Activated B cell treated with CpG ODN at 0.5 μM for 24 hours (primary cell): Measurements from ENCODE around the gene PTPRR. TPM values are rescaled to one million over a fixed set of nuclear protein-coding genes. Genes with fewer than 3 reads are reported as not detected.

ENCODE experiments used
- ATAC-seq: fragments of 200-7000 bp; cut with Tn5 transposase; one replicate; pipeline ENCODE4 v1.10.0; 2021; ENCODE audit warnings: low read depth, mild to moderate bottlenecking, moderate library complexity
- CTCF ChIA-PET: fragments of 350-600 bp; sonication (Branson Sonifier 250); formaldehyde crosslinking; loops from one replicate; lab custom pipeline; 2021; ENCODE audit warnings: antibody characterized with exemption; lab: Charles Lee
- POLR2A ChIA-PET: fragments of 350-600 bp; sonication (Branson Sonifier 250); formaldehyde crosslinking; loops from one replicate; lab custom pipeline; 2021; ENCODE audit warnings: antibody characterized with exemption; lab: Charles Lee
- DNase-seq: peaks from one replicate; pipeline ENCODE4 v3.0.0; 2022
- H3K27ac Mint-ChIP-seq: one replicate; pipeline ENCODE4 v1.8.0; 2020; ENCODE audit warnings: mixed read lengths
- H3K27me3 Mint-ChIP-seq: one replicate; pipeline ENCODE4 v1.8.0; 2021; ENCODE audit warnings: mixed read lengths
- H3K36me3 Mint-ChIP-seq: one replicate; pipeline ENCODE4 v1.8.0; 2021; ENCODE audit warnings: low read depth, mixed read lengths
- H3K4me1 Mint-ChIP-seq: one replicate; pipeline ENCODE4 v1.8.0; 2021; ENCODE audit warnings: mixed read lengths
- H3K4me3 Mint-ChIP-seq: one replicate; pipeline ENCODE4 v1.8.0; 2020; ENCODE audit warnings: mild to moderate bottlenecking, mixed read lengths
- H3K9me3 Mint-ChIP-seq: one replicate; pipeline ENCODE4 v1.8.0; 2020; ENCODE audit warnings: mixed read lengths
- CTCF ChIP-seq: fragments of 200-600 bp; IDR thresholded peaks from one replicate; pipeline ENCODE4 v1.8.0; 2022; ENCODE audit warnings: antibody characterized with exemption, mild to moderate bottlenecking
- intact Hi-C: fragments of 100-400 bp; cut with micrococcal nuclease; formaldehyde crosslinking; loops from one replicate; pipeline ENCODE4 v1.15.1; 2024
- total RNA-seq: library from RNA; stranded (reverse); gene quantifications from 2 replicates; pipeline ENCODE4 v1.2.3, GENCODE V29; 2022

PTPRR gene
- total RNA-seq, 1 donor from 2014 or later, result not detected

- Mint-ChIP-seq H3K9me3 (no peaks in the 10 kb centered on the region), H3K27ac (no peak overlapping the region), H3K4me3 (no peak overlapping the region), H3K4me1 (no peaks in the 10 kb centered on the region), H3K36me3 (no peaks in the 10 kb centered on the region), H3K27me3 (no peaks in the 10 kb centered on the region)
- intact Hi-C loops, result no loop called here
- DNase-seq, result no peak
- CTCF ChIA-PET, result no interaction called here
- no peak for ATAC-seq
- POLR2A ChIA-PET, result no interaction called here
- TF ChIP-seq CTCF, result no peak
These were observed 229.4 kb downstream of the PTPRR start for GRCh38 chr12:70691018-70691672.

DNA sequence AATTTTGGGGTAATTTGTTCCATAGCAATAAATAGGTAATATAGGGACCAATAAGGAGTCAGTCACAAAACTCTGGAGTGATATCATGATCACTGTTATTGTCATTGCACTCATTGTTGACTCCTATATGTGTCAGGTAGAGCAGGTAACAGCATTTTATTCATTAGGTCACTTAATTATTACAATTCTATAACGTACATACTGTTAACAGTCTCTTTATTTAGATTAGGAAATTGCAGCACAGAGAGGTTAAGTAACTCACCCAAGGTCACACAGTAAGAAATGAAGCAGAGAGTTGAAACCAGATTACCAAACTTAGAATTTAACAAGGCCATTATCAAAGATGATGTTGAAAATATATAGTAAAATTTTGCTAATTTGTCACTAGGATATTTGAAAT, 233.6 kb downstream of the PTPRR start:
- POLR2A ChIA-PET, result no interaction called here
- no peak for ATAC-seq

DNA sequence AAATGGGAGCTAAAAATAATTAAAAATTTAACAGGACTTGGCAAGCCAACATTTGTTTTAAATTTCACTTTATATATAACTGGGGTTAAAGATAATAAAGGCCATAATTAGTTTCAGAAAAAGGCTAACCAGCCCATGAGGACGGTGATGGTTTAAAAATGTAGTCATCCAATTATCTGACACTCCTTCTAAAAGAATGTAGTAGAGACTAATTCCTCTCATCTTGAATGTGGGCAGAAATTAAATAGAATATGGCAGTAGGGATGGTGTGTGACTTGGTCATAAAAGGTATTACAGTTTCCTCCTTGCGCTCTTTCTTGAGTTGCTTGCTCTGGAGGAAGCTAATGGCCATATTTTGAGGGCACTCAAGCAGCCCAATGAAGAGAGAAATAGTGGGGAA, 234.2 kb downstream of the PTPRR start:
- Mint-ChIP-seq H3K27ac (no peak overlapping the region), H3K36me3 (no peaks in the 10 kb centered on the region), H3K4me3 (no peak overlapping the region), H3K4me1 (no peaks in the 10 kb centered on the region), H3K9me3 (no peaks in the 10 kb centered on the region), H3K27me3 (peaks cover 5% of the 10 kb centered on the region)
- POLR2A ChIA-PET, result no interaction called here
- ATAC-seq (no peak), DNase-seq (no peak)
- CTCF ChIA-PET, result no interaction called here
- TF ChIP-seq CTCF, result no peak
- intact Hi-C loops, result no loop called here

More for the DNA sequence above, 233.6 kb downstream of the PTPRR start:
- DNase-seq, result no peak
- Mint-ChIP-seq H3K4me1 (no peaks in the 10 kb centered on the region), H3K9me3 (no peaks in the 10 kb centered on the region), H3K27me3 (peaks cover 5% of the 10 kb centered on the region), H3K27ac (no peak overlapping the region), H3K36me3 (no peaks in the 10 kb centered on the region), H3K4me3 (no peak overlapping the region)
- CTCF ChIA-PET, result no interaction called here
- no peak for TF ChIP-seq CTCF
- intact Hi-C loops, result no loop called here

DNA sequence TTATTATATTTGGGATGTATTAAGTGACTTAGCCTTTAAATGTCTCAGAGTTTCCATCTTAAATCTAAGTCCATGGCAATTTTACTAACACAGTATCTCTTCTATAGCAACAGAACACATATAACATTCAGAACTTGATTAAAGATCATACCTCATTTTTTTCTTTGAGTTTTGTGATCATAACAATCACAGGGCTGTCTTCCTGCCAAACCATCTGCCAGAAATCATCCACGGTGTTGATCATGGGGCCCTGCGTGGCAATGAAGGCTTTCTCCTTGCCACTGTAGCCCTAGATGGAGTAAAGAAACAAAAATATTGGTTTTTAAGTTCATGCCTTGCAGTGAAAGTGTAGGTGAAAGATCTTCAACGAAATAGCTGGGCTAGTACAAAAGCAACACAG, 236.6 kb downstream of the PTPRR start:
- CTCF ChIA-PET, result no interaction called here
- Mint-ChIP-seq H3K27ac (no peak overlapping the region), H3K36me3 (no peaks in the 10 kb centered on the region), H3K9me3 (no peaks in the 10 kb centered on the region), H3K4me1 (no peaks in the 10 kb centered on the region), H3K27me3 (peaks cover 7% of the 10 kb centered on the region), H3K4me3 (no peak overlapping the region)
- DNase-seq (no peak), ATAC-seq (no peak)
- intact Hi-C loops, result no loop called here
- POLR2A ChIA-PET, result no interaction called here
- no peak for TF ChIP-seq CTCF

- intact Hi-C loops, result no loop called here
- ChIA-PET CTCF (no interaction called here), POLR2A (no interaction called here)
- no peak for ATAC-seq
- DNase-seq, result no peak
- H3K27ac Mint-ChIP-seq, result no peak overlapping the region
- H3K9me3 Mint-ChIP-seq, result no peaks in the 10 kb centered on the region
- no peak overlapping the region for H3K4me3 Mint-ChIP-seq
- no peaks in the 10 kb centered on the region for H3K36me3 Mint-ChIP-seq
- H3K4me1 Mint-ChIP-seq, result no peaks in the 10 kb centered on the region
- no peak for TF ChIP-seq CTCF
- H3K27me3 Mint-ChIP-seq, result no peaks in the 10 kb centered on the region
These were observed 248.8 kb downstream of the PTPRR start for GRCh38 chr12:70671698-70672097.
